ENCODE measurements around the gene MYO1A.
"Not testable (repeated sequence)": the region's sequence is repeated elsewhere in the genome, so short reads cannot be mapped to it uniquely, and the experiment has no call there.

The MYO1A gene

GRCh38 chr12:57087010-57087690 lies 37.2 kb upstream of the MYO1A start:
- no peak for FAIRE-seq

- FAIRE-seq: peak; percentile 86
These were observed 36.6 kb upstream of the MYO1A start for GRCh38 chr12:57086493-57087009.

GRCh38 chr12:57085999-57086492 lies 36.1 kb upstream of the MYO1A start:
- no peak for FAIRE-seq

- FAIRE-seq: no peak
These were observed 30.9 kb upstream of the MYO1A start for GRCh38 chr12:57080855-57081254.

GRCh38 chr12:57079821-57080220 lies 29.9 kb upstream of the MYO1A start:
- FAIRE-seq: no peak

- peak; percentile 100 for FAIRE-seq
These were observed 28.8 kb upstream of the MYO1A start, which contains the start of gene NEMP1 for GRCh38 chr12:57078519-57079404. NEMP1 (minus strand) TSS chr12:57078791; CDS start chr12:57078745, 46 bp downstream.

- FAIRE-seq: not testable (repeated sequence)
These were observed 23.9 kb upstream of the MYO1A start for GRCh38 chr12:57073566-57074450.

- no peak for FAIRE-seq
These were observed 22.7 kb upstream of the MYO1A start for GRCh38 chr12:57072661-57073060.

GRCh38 chr12:57069523-57069922 lies 19.6 kb upstream of the MYO1A start:
- peak; percentile 94 for FAIRE-seq

- FAIRE-seq: no peak
These were observed 16.3 kb upstream of the MYO1A start for GRCh38 chr12:57066245-57066644.

- no peak for FAIRE-seq
These were observed 14.2 kb upstream of the MYO1A start for GRCh38 chr12:57063991-57064685.

GRCh38 chr12:57058454-57058853 lies 8.5 kb upstream of the MYO1A start:
- FAIRE-seq: no peak

GRCh38 chr12:57057067-57057751 lies 7.3 kb upstream of the MYO1A start:
- FAIRE-seq: no peak

- FAIRE-seq: no peak
These were observed 5.9 kb upstream of the MYO1A start for GRCh38 chr12:57055824-57056223.

- FAIRE-seq: not testable (repeated sequence)
These were observed 4.0 kb upstream of the MYO1A start for GRCh38 chr12:57053901-57054300.

- FAIRE-seq: not testable (repeated sequence)
These were observed 3.2 kb upstream of the MYO1A start for GRCh38 chr12:57053146-57053545.

GRCh38 chr12:57051011-57051410 lies 1.1 kb upstream of the MYO1A start:
- no peak for FAIRE-seq

GRCh38 chr12:57049119-57049446 lies 846 bp downstream of the MYO1A start:
- FAIRE-seq: no peak

- FAIRE-seq: no peak
These were observed 1.4 kb downstream of the MYO1A start for GRCh38 chr12:57048423-57049118.

- FAIRE-seq: no peak
These were observed 1.9 kb downstream of the MYO1A start for GRCh38 chr12:57047981-57048380.

Data from G401.6 (cell line).